Measurements from ENCODE around the gene MED10. TPM values are rescaled to one million over a fixed set of nuclear protein-coding genes. Genes with fewer than 3 reads are reported as not detected.

MED10 gene
- total and polyA plus RNA-seq, 2 experiments from 2014 or later, result 15.8 to 63.9 TPM

DNA sequence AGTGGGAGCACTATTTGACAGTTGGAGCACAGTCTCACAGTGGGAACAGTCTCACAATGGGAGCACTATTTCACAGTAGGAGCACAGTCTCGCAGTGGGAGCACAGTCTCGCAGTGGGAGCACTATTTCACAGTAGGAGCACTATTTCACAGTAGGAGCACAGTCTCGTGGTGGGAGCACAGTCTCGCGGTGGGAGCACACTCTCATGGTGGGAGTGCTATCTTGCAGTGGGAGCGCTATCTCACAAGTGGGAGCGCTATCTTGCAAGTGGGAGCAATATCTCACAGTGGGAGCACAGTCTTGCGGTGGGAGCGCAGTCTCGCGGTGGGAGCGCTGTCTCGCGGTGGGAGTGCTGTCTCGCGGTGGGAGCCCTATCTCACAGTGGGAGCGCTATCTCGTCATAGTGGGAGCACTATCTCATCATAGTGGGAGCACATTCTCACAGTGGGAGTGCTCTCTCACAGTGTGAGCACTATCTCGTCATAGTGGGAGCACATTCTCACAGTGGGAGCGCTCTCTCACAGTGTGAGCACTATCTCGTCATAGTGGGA is 56.1 kb downstream of the MED10 start:
- no peak overlapping the region for H3K4me3 ChIP-seq
- H3K27ac ChIP-seq, result no peak overlapping the region
- no peak for TF ChIP-seq CTCF (IDR thresholded peaks at IDR 0.05; ENCODE audit: low read depth, low read length)
- H3K36me3 ChIP-seq, result no peaks in the 10 kb centered on the region
- H3K9me3 ChIP-seq (ENCODE audit: low read depth), result no peaks in the 10 kb centered on the region
- H3K27me3 ChIP-seq, result no peaks in the 10 kb centered on the region
- no peak for DNase-seq (ENCODE audit: low read depth in 1 of 2, low spot score in 1 of 2)
- no peaks in the 10 kb centered on the region for H3K4me1 ChIP-seq (ENCODE audit: low read depth)

Other genes with a start within 250 kb of the MED10 start
- gene UBE2QL1, start 70.3 kb upstream of the MED10 start, total RNA-seq, result 5.9 and 8.8 TPM in 2 replicates
- gene UBE2QL1, start 70.3 kb upstream of the MED10 start, polyA plus RNA-seq, result 6.3 and 12.0 TPM in 2 replicates

All from cardiac muscle cell (in vitro differentiated cells and primary cell).